K562 (cell line): ENCODE measurements around the gene B3GALT4. TPM values are rescaled to one million over a fixed set of nuclear protein-coding genes. Genes with fewer than 3 reads are reported as not detected.

Source experiments
- ATAC-seq: fragments of 200-7000 bp; cut with Tn5 transposase; 3 replicates; pipeline ENCODE4 v1.9.1; 2020; ENCODE audit warnings: moderate library complexity
- BruUV-seq: library from RNA; stranded (reverse); fragments of 400-500 nt; replicated peaks from 2 replicates; lab custom pipeline; 2021; lab: Mats Ljungman, UMichigan
- CTCF ChIA-PET: fragments of 300-600 bp; formaldehyde crosslinking; extraction: SDS; loops from one replicate; lab custom pipeline; 2021; ENCODE audit warnings: low intra/inter-chr PET ratio; lab: Yijun Ruan, JAX
- POLR2A ChIA-PET: fragments of 300-600, 350-650 bp; sonication (Branson Sonifier 250); formaldehyde crosslinking; extraction: SDS; loops from one replicate; lab custom pipeline; 2021; ENCODE audit warnings: antibody characterized with exemption, inconsistent platforms; lab: Yijun Ruan, JAX
- DNase-seq, 4 experiments: peaks; one replicate each; pipeline versions ENCODE4 v3.0.0 to v3.0.0-alpha.2; 2011 to 2018; ENCODE audit warnings: low spot score in 3 of 4, mixed read lengths in 3 of 4; ENCODE audit errors: extremely low read depth in 1 of 4
- FAIRE-seq: peaks from 2 replicates; lab custom pipeline; 2011; peaks lifted over from hg19 to GRCh38; lab: Jason Lieb, UNC
- H2AFZ ChIP-seq: 2 replicates; pipeline ENCODE4 v1.6.0; 2011; ENCODE audit warnings: low read depth, low read length, control low read depth, inconsistent platforms
- H3K27ac ChIP-seq: fragments of 200-600 bp; 3 replicates; pipeline ENCODE4 v1.8.0; 2011; ENCODE audit warnings: low read depth, mild to moderate bottlenecking, control low read depth, inconsistent platforms, low read length, moderate library complexity, mixed read lengths; ENCODE audit errors: extremely low read depth
- H3K27me3 ChIP-seq, 2 experiments: fragments of 300-600 bp in 1 of 2; 2 replicates in 1 of 2; 3 replicates in 1 of 2; pipeline versions ENCODE4 v1.6.0 to v1.8.0; 2011; ENCODE audit warnings: inconsistent platforms in 2 of 2, low read length in 2 of 2, mild to moderate bottlenecking in 1 of 2, mixed read lengths in 1 of 2, moderate library complexity in 1 of 2; ENCODE audit not compliant: control insufficient read depth in 2 of 2, insufficient read depth in 2 of 2
- H3K36me3 ChIP-seq: fragments of 300-600 bp; 3 replicates; pipeline ENCODE4 v1.8.0; 2011; ENCODE audit warnings: mild to moderate bottlenecking, low read length, inconsistent platforms; ENCODE audit not compliant: control insufficient read depth, insufficient read depth
- H3K4me1 ChIP-seq, 2 experiments: fragments of 200-600 bp in 1 of 2; replicated peaks in 1 of 2; 2 replicates in 1 of 2; 3 replicates in 1 of 2; pipeline versions ENCODE4 v1.5.1 to v1.8.0; 2011; ENCODE audit warnings: inconsistent platforms in 2 of 2, low read length in 2 of 2, mild to moderate bottlenecking in 1 of 2, mixed read lengths in 1 of 2, moderate library complexity in 1 of 2; ENCODE audit not compliant: control insufficient read depth in 2 of 2, insufficient read depth in 2 of 2
- H3K4me2 ChIP-seq: 2 replicates; pipeline ENCODE4 v1.6.1; 2011; ENCODE audit warnings: low read length, control low read depth, inconsistent platforms, mixed read lengths; ENCODE audit not compliant: insufficient read depth
- H3K4me3 ChIP-seq: fragments of 200-600 bp; sonication (generic), shearing (Covaris generic); 2 replicates; pipeline ENCODE4 v1.5.1; 2016; ENCODE audit warnings: control low read depth, inconsistent platforms
- H3K79me2 ChIP-seq: fragments of 200-600 bp; 3 replicates; pipeline ENCODE4 v1.8.0; 2011; ENCODE audit warnings: low read length, inconsistent platforms; ENCODE audit not compliant: control insufficient read depth, insufficient read depth
- H3K9ac ChIP-seq, 2 experiments: 2 replicates each; pipeline versions ENCODE4 v1.6.0 to v1.6.1; 2011; ENCODE audit warnings: low read depth in 2 of 2, low read length in 2 of 2, control low read depth in 1 of 2, inconsistent platforms in 1 of 2, mild to moderate bottlenecking in 1 of 2, mixed read lengths in 1 of 2; ENCODE audit not compliant: insufficient read depth in 1 of 2
- H3K9me1 ChIP-seq: one replicate; pipeline ENCODE4 v1.6.0; 2011; ENCODE audit warnings: inconsistent platforms, mild to moderate bottlenecking, low read length, moderate library complexity; ENCODE audit not compliant: control insufficient read depth, insufficient read depth
- H3K9me3 ChIP-seq: replicated peaks from 2 replicates; pipeline ENCODE4 v1.5.1; 2011; ENCODE audit warnings: low read depth, low read length, inconsistent platforms; ENCODE audit not compliant: control insufficient read depth, insufficient read depth
- H4K20me1 ChIP-seq: replicated peaks from 2 replicates; pipeline ENCODE4 v1.6.1; 2011; ENCODE audit warnings: low read length, inconsistent platforms, mixed read lengths; ENCODE audit not compliant: control insufficient read depth, insufficient read depth
- KAT7 ChIP-seq: sonication (generic); formaldehyde crosslinking; IDR thresholded peaks from 2 replicates; pipeline ENCODE4 v1.8.0; 2022; ENCODE audit warnings: missing genetic modification reagents, mild to moderate bottlenecking, borderline replicate concordance
- MYC ChIP-seq, 2 experiments: fragments of 250-450 bp in 1 of 2; sonication (Bioruptor Pico) in 1 of 2; IDR thresholded peaks; 2 replicates each; pipeline versions ENCODE4 v1.5.1 to v1.6.1; 2012 to 2021; ENCODE audit warnings: low read depth in 2 of 2, borderline replicate concordance in 1 of 2, improper control_type of control experiment in 1 of 2, low read length in 1 of 2, mild to moderate bottlenecking in 1 of 2, moderate library complexity in 1 of 2
- NKRF ChIP-seq: fragments of 450-650 bp; IDR thresholded peaks from 2 replicates; pipeline ENCODE4 v1.6.1; 2016; ENCODE audit warnings: borderline replicate concordance
- SMARCA5 ChIP-seq: fragments of 450-650 bp; IDR thresholded peaks from 2 replicates; pipeline ENCODE4 v1.6.1; 2016
- ZNF408 ChIP-seq: fragments of 250-450 bp; sonication (Bioruptor Pico); IDR thresholded peaks from 2 replicates; pipeline ENCODE4 v1.4.0; 2020; ENCODE audit warnings: low read depth, mild to moderate bottlenecking, moderate library complexity
- ZNF668 ChIP-seq: fragments of 250-450 bp; sonication (Bioruptor Pico); IDR thresholded peaks from 2 replicates; pipeline ENCODE4 v1.8.0; 2022; ENCODE audit warnings: mild to moderate bottlenecking, inconsistent platforms
- ZNF696 ChIP-seq: fragments of 250-450 bp; sonication (Bioruptor Pico); conservative IDR thresholded peaks from 2 replicates; pipeline ENCODE4 v1.4.0; 2020; ENCODE audit warnings: mild to moderate bottlenecking, moderate library complexity
- ZNF740 ChIP-seq, 3 experiments: fragments of 200-800 bp in 1 of 3; sonication (Bioruptor generic) in 1 of 3; sonication (generic) in 1 of 3; formaldehyde crosslinking in 1 of 3; IDR thresholded peaks; 2 replicates each; pipeline versions ENCODE4 v1.6.1 to v1.8.0; 2016 to 2022; ENCODE audit warnings: mild to moderate bottlenecking in 2 of 3, missing compliant biosample characterization in 2 of 3, missing genetic modification characterization in 2 of 3, missing genetic modification reagents in 1 of 3
- ZNF76 ChIP-seq: fragments of 250-450 bp; sonication (Bioruptor Pico); IDR thresholded peaks from 2 replicates; pipeline ENCODE4 v1.4.0; 2020; ENCODE audit warnings: mild to moderate bottlenecking, moderate library complexity, borderline replicate concordance
- in situ Hi-C: fragments of 300-500 bp; cut with MboI; formaldehyde crosslinking; loops from 4 replicates; pipeline ENCODE4 v1.15.0; 2018; ENCODE audit warnings: inconsistent platforms, mixed read lengths
- intact Hi-C: fragments of 100-400 bp; cut with micrococcal nuclease; formaldehyde crosslinking; loops from 2 replicates; pipeline ENCODE4 v1.14.2; 2022
- polyA plus RNA-seq, 8 experiments: library from polyadenylated mRNA; depleted of rRNA in 4 of 8; stranded (reverse) in 5 of 8; unstranded in 3 of 8; fragments of >200 nt; fragmentation: Nextera tagmentation in 2 of 8; fragmentation: Illumina TruSeq in 1 of 8; extraction: Ambion mirVana in 2 of 8; extraction: Trizol in 1 of 8; gene quantifications; 2 replicates each; pipeline versions ENCODE4 v1.2.1 to v1.2.3, GENCODE V29; 2011 to 2014; ENCODE audit warnings: inconsistent platforms in 1 of 8, missing spikeins in 1 of 8
- total RNA-seq, 7 experiments: library from RNA; depleted of rRNA in 6 of 7; stranded (reverse); fragments of >200 nt in 6 of 7; fragmentation: Illumina TruSeq in 2 of 7; extraction: Trizol in 2 of 7; gene quantifications; 2 replicates each; pipeline versions ENCODE4 v1.2.1 to v1.2.3, GENCODE V29; 2011 to 2021; ENCODE audit warnings: low replicate concordance in 1 of 7
- TF ChIP-seq, protein P1 (sequence below): fragments of 450-650 bp; IDR thresholded peaks from 2 replicates; pipeline ENCODE4 v1.6.1; 2016; ENCODE audit warnings: mild to moderate bottlenecking
- TF ChIP-seq, protein P2 (sequence below): fragments of 250-450 bp; sonication (Bioruptor Pico); IDR thresholded peaks from 2 replicates; pipeline ENCODE4 v1.8.0; 2021; ENCODE audit warnings: moderate library complexity, mild to moderate bottlenecking, inconsistent platforms

Gene B3GALT4
- total and polyA plus RNA-seq, 9 of the 15 experiments (the other 6 are each of a cell fraction or from before 2014, with no cell fraction given) = 0.11 to 1.3 (median 0.53) TPM; not detected in 1

- H3K27ac ChIP-seq = peak overlapping the region; percentile 98
- in situ Hi-C loops = loop anchor here (10.0 kb wide), 1 partner anchor 128 kb away; no protein-coding TSS in a partner anchor
- TF ChIP-seq NKRF = no peak
- TF ChIP-seq ZNF740 (CRISPR knock-in tag; IDR thresholded peaks at IDR 0.05) = no peak
- TF ChIP-seq ZNF740 (tag; IDR thresholded peaks at IDR 0.05) = no peak
- TF ChIP-seq ZNF668 (CRISPR knock-in tag) = no peak
- no peak for TF ChIP-seq ZNF76 (CRISPR knock-in tag)
- TF ChIP-seq ZNF696 (CRISPR knock-in tag) = peak; percentile 63; the same call in 1 of the 2 replicates
- TF ChIP-seq, protein P1, sequence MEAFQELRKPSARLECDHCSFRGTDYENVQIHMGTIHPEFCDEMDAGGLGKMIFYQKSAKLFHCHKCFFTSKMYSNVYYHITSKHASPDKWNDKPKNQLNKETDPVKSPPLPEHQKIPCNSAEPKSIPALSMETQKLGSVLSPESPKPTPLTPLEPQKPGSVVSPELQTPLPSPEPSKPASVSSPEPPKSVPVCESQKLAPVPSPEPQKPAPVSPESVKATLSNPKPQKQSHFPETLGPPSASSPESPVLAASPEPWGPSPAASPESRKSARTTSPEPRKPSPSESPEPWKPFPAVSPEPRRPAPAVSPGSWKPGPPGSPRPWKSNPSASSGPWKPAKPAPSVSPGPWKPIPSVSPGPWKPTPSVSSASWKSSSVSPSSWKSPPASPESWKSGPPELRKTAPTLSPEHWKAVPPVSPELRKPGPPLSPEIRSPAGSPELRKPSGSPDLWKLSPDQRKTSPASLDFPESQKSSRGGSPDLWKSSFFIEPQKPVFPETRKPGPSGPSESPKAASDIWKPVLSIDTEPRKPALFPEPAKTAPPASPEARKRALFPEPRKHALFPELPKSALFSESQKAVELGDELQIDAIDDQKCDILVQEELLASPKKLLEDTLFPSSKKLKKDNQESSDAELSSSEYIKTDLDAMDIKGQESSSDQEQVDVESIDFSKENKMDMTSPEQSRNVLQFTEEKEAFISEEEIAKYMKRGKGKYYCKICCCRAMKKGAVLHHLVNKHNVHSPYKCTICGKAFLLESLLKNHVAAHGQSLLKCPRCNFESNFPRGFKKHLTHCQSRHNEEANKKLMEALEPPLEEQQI = no peak
- no peak for TF ChIP-seq MYC (IDR thresholded peaks at IDR 0.05; ENCODE audit: low read depth, low read length)
- peak; percentile 25; the same call in 1 of the 2 replicates for TF ChIP-seq MYC (CRISPR knock-in tag; IDR thresholded peaks at IDR 0.05; ENCODE audit: borderline replicate concordance, low read depth)
- no peak for TF ChIP-seq KAT7 (CRISPR knock-in tag)
- TF ChIP-seq, protein P2, sequence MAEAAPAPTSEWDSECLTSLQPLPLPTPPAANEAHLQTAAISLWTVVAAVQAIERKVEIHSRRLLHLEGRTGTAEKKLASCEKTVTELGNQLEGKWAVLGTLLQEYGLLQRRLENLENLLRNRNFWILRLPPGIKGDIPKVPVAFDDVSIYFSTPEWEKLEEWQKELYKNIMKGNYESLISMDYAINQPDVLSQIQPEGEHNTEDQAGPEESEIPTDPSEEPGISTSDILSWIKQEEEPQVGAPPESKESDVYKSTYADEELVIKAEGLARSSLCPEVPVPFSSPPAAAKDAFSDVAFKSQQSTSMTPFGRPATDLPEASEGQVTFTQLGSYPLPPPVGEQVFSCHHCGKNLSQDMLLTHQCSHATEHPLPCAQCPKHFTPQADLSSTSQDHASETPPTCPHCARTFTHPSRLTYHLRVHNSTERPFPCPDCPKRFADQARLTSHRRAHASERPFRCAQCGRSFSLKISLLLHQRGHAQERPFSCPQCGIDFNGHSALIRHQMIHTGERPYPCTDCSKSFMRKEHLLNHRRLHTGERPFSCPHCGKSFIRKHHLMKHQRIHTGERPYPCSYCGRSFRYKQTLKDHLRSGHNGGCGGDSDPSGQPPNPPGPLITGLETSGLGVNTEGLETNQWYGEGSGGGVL (CRISPR knock-in tag) = no peak
- 0 out of 2 replicates have a peak, but pooled peaks have one; percentile 45 for TF ChIP-seq SMARCA5
- TF ChIP-seq ZNF408 (CRISPR knock-in tag) = 0 out of 2 replicates have a peak, but pooled peaks have one; percentile 64
Measured at GRCh38 chr6:33276581-33276863, 401 bp upstream of the B3GALT4 start.

More at GRCh38 chr6:33276581-33276863, 401 bp upstream of the B3GALT4 start:
- peaks cover 49% of the 10 kb centered on the region for H3K79me2 ChIP-seq
- peak overlapping the region; percentile 90 to 100 for H3K9ac ChIP-seq
- H3K36me3 ChIP-seq = peaks cover 86% of the 10 kb centered on the region
- H4K20me1 ChIP-seq = peaks cover 42% of the 10 kb centered on the region
- H3K9me3 ChIP-seq = no peaks in the 10 kb centered on the region
- FAIRE-seq = peak; percentile 49
- BruUV-seq = no TSS peak
- ChIA-PET POLR2A (interaction anchor here (0.6 to 8.1 kb wide), 20 partner anchors 10 to 305 kb away, joined by 3 to 90 read pairs (median 4); partner anchors contain the start of genes KIFC1, PFDN6, RGL2 and RING1), CTCF (interaction anchor here (0.6 to 6.6 kb wide), 4 partner anchors 131 to 153 kb away, joined by 3 to 64 read pairs (median 4); no protein-coding TSS in a partner anchor)
- intact Hi-C loops = loop anchor here (2.0 to 10.0 kb wide), 3 partner anchors 134 to 298 kb away; partner anchors contain the start of genes CUTA and PHF1
- peak overlapping the region; percentile 93 for H3K4me3 ChIP-seq
- no peak for DNase-seq
- no peaks in the 10 kb centered on the region for H3K27me3 ChIP-seq
- peak; percentile 3 for ATAC-seq
- peak overlapping the region; percentile 99 for H3K4me2 ChIP-seq
- H2AFZ ChIP-seq = no peak overlapping the region
- no peaks in the 10 kb centered on the region for H3K9me1 ChIP-seq
- peaks cover 39 to 40% of the 10 kb centered on the region in 2 experiments for H3K4me1 ChIP-seq
